GM12872 (cell line): ENCODE results near the gene SYPL1.

Experiments used
- CTCF ChIP-seq: IDR thresholded peaks from 3 replicates; pipeline ENCODE4 v1.5.1; 2011; ENCODE audit warnings: low read depth, mild to moderate bottlenecking, low read length, moderate library complexity; ENCODE audit not compliant: insufficient read depth

SYPL1 gene

GRCh38 chr7:106068986-106069385, 43.1 kb downstream of the SYPL1 start:
- no peak for TF ChIP-seq CTCF

- TF ChIP-seq CTCF = no peak
Observed at GRCh38 chr7:106068538-106068961, 43.6 kb downstream of the SYPL1 start.

GRCh38 chr7:106067678-106068077, 44.4 kb downstream of the SYPL1 start:
- no peak for TF ChIP-seq CTCF

GRCh38 chr7:106065575-106066500, 46.3 kb downstream of the SYPL1 start:
- no peak for TF ChIP-seq CTCF

- TF ChIP-seq CTCF = no peak
Observed at GRCh38 chr7:106064771-106065574, 47.1 kb downstream of the SYPL1 start.

- no peak for TF ChIP-seq CTCF
Observed at GRCh38 chr7:106064316-106064715, 47.8 kb downstream of the SYPL1 start.

GRCh38 chr7:106063692-106064091, 48.4 kb downstream of the SYPL1 start:
- TF ChIP-seq CTCF = no peak
